Measurements from ENCODE around the gene AFP. TPM values are rescaled to one million over a fixed set of nuclear protein-coding genes. Genes with fewer than 3 reads are reported as not detected.

Gene AFP
- total RNA-seq, 4 donors from 2014 or later = not detected

- H3K4me1 ChIP-seq = no peaks in the 10 kb centered on the region
- no peak for DNase-seq
- H3K36me3 ChIP-seq = no peaks in the 10 kb centered on the region
- H3K27ac ChIP-seq = no peak overlapping the region
- no peaks in the 10 kb centered on the region for H3K9me3 ChIP-seq
- no peak overlapping the region for H3K4me3 ChIP-seq
- H3K27me3 ChIP-seq = no peaks in the 10 kb centered on the region
- no peak for TF ChIP-seq CTCF (IDR thresholded peaks at IDR 0.05)
- no peak for TF ChIP-seq POLR2A (IDR thresholded peaks at IDR 0.05)
Measured at GRCh38 chr4:73396304-73396703, 39.7 kb upstream of the AFP start.

DNA sequence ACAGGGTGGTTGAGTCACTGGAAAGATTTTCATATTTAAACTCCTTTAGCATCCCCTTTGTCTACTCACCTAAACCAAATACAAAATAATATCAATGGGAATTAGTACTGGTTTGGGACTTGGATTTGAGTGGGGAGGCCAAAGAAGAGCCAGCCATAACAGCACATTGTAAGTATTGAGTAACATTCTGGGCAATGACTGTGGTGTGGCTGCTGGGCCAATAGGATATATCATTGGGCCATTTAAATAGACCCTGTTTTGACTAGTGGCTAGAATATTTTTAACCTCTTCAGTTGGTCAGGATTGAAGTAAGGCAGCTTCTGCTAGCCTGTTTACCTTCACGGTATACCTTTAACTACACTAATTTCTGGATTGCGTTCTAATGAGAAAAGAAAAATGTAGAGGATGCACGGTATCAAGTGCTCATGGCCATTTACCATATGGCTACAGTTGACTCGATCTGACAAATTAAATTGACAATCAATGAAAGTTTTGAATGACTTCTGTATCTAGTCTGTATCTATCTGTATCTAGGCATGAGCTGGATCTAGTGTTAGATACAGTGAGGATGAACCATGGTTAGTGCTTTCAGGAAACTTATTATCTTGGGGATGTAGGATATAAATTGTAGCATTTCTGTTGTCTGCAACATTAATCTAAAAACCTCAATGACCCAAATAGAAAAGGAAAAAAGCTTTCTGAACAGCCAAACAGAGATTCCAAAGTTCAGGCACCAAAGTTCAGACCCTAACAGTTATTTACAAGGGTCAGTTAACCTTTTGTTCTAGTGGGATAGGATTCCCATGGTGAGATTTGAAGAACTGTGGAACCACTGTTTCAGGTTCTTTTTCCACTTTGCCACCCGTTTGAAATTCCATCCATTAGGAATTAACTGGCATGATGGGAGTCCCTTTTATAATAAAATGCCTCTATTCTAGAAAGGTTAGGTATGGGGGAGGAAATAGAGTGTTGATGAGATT is 38.7 kb upstream of the AFP start:
- no peak for TF ChIP-seq POLR2A (IDR thresholded peaks at IDR 0.05)
- TF ChIP-seq CTCF (IDR thresholded peaks at IDR 0.05) = no peak
- Histone ChIP-seq H3K36me3 (no peaks in the 10 kb centered on the region), H3K4me1 (no peaks in the 10 kb centered on the region), H3K4me3 (no peak overlapping the region), H3K27ac (no peak overlapping the region), H3K27me3 (no peaks in the 10 kb centered on the region), H3K9me3 (no peaks in the 10 kb centered on the region)
- no peak for DNase-seq

DNA sequence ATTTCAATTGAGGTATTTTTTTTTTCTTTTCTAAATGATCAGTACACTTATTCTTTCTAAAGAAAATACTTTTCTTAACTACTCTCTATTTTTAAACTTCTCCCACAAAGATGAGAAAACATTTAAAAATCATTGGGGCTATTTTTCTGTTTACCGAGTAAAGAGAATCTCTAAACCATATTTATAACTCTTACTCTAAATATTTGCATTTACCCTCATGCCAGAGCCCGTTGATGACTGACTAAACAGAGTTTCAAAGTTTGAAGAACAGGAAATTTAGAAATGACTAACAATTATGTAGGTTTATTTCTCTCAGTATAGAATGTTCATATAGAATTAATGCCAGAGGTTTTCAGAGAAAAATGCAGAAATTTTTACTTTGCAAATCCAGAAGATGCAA is 34.6 kb upstream of the AFP start:
- DNase-seq = no peak
- Histone ChIP-seq H3K9me3 (no peaks in the 10 kb centered on the region), H3K27me3 (no peaks in the 10 kb centered on the region), H3K36me3 (no peaks in the 10 kb centered on the region), H3K4me3 (no peak overlapping the region), H3K4me1 (no peaks in the 10 kb centered on the region), H3K27ac (no peak overlapping the region)
- TF ChIP-seq CTCF (IDR thresholded peaks at IDR 0.05) (no peak), POLR2A (IDR thresholded peaks at IDR 0.05) (no peak)

- Histone ChIP-seq H3K4me3 (peak within 1 kb of the TSS in 1 of 4 donors; percentile 13), H3K27ac (no peak within 1 kb of the TSS), H3K4me1 (no peaks in the 10 kb centered on the region), H3K27me3 (no peaks in the 10 kb centered on the region), H3K9me3 (no peaks in the 10 kb centered on the region), H3K36me3 (no peaks in the 10 kb centered on the region)
- TF ChIP-seq CTCF (IDR thresholded peaks at IDR 0.05) (no peak), POLR2A (IDR thresholded peaks at IDR 0.05) (no peak)
- DNase-seq = no peak
Measured at GRCh38 chr4:73404042-73404441, 32.0 kb upstream of the AFP start, which contains the start of gene ALB. Gene ALB, plus strand, starts transcription at chr4:73404287. Its CDS starts 41 bp downstream, at chr4:73404328.

DNA sequence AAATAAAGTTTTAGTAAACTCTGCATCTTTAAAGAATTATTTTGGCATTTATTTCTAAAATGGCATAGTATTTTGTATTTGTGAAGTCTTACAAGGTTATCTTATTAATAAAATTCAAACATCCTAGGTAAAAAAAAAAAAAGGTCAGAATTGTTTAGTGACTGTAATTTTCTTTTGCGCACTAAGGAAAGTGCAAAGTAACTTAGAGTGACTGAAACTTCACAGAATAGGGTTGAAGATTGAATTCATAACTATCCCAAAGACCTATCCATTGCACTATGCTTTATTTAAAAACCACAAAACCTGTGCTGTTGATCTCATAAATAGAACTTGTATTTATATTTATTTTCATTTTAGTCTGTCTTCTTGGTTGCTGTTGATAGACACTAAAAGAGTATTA is 31.6 kb upstream of the AFP start:
- H3K27me3 ChIP-seq = no peaks in the 10 kb centered on the region
- no peak for DNase-seq
- H3K4me3 ChIP-seq = peak overlapping the region in 1 of 4 donors; percentile 13
- TF ChIP-seq CTCF (IDR thresholded peaks at IDR 0.05) = no peak
- TF ChIP-seq POLR2A (IDR thresholded peaks at IDR 0.05) = no peak
- H3K27ac ChIP-seq = no peak overlapping the region
- no peaks in the 10 kb centered on the region for H3K4me1 ChIP-seq
- no peaks in the 10 kb centered on the region for H3K36me3 ChIP-seq
- no peaks in the 10 kb centered on the region for H3K9me3 ChIP-seq
